Measurements from ENCODE around the gene CLEC4A. TPM values are rescaled to one million over a fixed set of nuclear protein-coding genes. Genes with fewer than 3 reads are reported as not detected.

The CLEC4A gene
- total and polyA plus RNA-seq, 2 of the 13 experiments (the other 11 are each of a cell fraction or from before 2014, with no cell fraction given): 0.55 TPM; not detected in 1

DNA sequence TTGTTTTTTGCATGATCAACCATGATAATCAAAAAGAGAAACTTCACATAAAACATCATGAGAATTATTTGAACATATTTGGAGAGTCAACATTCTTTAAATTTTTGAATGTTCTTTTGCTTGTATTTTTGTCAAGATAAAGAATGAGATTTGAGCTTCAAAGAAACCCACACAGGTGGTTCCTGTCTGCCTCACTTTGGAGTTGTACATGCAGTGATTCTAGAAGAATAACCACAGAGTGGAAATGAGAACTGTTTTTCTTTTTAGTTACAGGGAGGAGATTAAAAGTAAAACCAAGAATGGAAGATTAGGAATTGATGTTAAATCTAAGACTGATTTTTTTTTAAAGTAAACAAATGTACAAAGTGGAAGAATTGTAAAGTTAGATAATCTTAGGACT, 31.1 kb downstream of the CLEC4A start (continued):
- no peak for TF ChIP-seq ETS1 (CRISPR knock-in tag; IDR thresholded peaks at IDR 0.05)

DNA sequence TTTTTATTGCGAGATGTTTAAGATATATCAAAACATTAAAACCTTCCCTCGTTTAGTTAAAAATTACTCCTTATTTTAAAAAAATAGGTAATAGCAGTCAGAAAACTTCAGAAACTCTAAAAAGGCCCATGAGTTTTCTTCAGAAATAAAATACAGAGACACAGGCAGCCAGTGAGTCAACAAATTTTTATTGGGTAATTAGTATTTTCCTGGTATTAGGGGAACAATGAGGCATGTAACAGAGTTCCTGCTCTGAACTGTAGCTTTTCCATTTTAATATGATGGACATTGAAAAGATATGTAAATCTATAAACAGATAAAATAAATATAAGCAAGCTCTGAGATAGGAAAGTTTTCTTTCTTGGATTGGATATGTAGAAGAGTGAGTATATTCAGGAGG, 33.0 kb downstream of the CLEC4A start:
- no peak overlapping the region for H3K9ac ChIP-seq (ENCODE audit: insufficient read depth, low read depth, low read length)
- no peak for DNase-seq (ENCODE audit: low spot score)
- H3K79me2 ChIP-seq (ENCODE audit: insufficient read depth, low read length): no peaks in the 10 kb centered on the region
- no peaks in the 10 kb centered on the region for H4K20me1 ChIP-seq (ENCODE audit: insufficient read depth, low read length)
- POLR2A ChIA-PET: no interaction called here
- H3K27me3 ChIP-seq (ENCODE audit: control insufficient read depth in 1 of 2, insufficient read depth in 2 of 2, low read length in 2 of 2): no peaks in the 10 kb centered on the region; a peak in 1 of 5 replicates
- BruUV-seq (replicated peaks): no TSS peak
- intact Hi-C loops (cut with micrococcal nuclease; ENCODE audit: unreplicated experiment) (no loop called here), in situ Hi-C loops (cut with HindIII; ENCODE audit: extremely low pct_ligation_motif_present, low pct_unique_long_range_greater_than_20kb) (no loop called here)
- TF ChIP-seq GFI1 (CRISPR knock-in tag; IDR thresholded peaks at IDR 0.05; ENCODE audit: borderline replicate concordance): no peak
- TF ChIP-seq THYN1 (CRISPR knock-in tag; IDR thresholded peaks at IDR 0.05; ENCODE audit: borderline replicate concordance, low read depth): no peak
- no peak for TF ChIP-seq ATF7-NPFF (CRISPR knock-in tag; IDR thresholded peaks at IDR 0.05; ENCODE audit: low read depth)
- TF ChIP-seq TFDP2 (CRISPR knock-in tag; IDR thresholded peaks at IDR 0.05): no peak
- no peak for TF ChIP-seq GLI4 (CRISPR knock-in tag; IDR thresholded peaks at IDR 0.05; ENCODE audit: borderline replicate concordance)
- no peak for TF ChIP-seq SMARCE1 (IDR thresholded peaks at IDR 0.05; ENCODE audit: borderline replicate concordance)
- no peak for TF ChIP-seq ZNF431 (CRISPR knock-in tag; IDR thresholded peaks at IDR 0.05; ENCODE audit: borderline replicate concordance, low read depth)
- no peak for TF ChIP-seq DBP (CRISPR knock-in tag; IDR thresholded peaks at IDR 0.05; ENCODE audit: not compliant biosample characterization)
- TF ChIP-seq ZFP62 (CRISPR knock-in tag; IDR thresholded peaks at IDR 0.05): no peak
- TF ChIP-seq ATF5 (CRISPR knock-in tag; IDR thresholded peaks at IDR 0.05; ENCODE audit: low read depth): no peak
- TF ChIP-seq SALL1 (CRISPR knock-in tag; IDR thresholded peaks at IDR 0.05): no peak
- TF ChIP-seq, protein P1, sequence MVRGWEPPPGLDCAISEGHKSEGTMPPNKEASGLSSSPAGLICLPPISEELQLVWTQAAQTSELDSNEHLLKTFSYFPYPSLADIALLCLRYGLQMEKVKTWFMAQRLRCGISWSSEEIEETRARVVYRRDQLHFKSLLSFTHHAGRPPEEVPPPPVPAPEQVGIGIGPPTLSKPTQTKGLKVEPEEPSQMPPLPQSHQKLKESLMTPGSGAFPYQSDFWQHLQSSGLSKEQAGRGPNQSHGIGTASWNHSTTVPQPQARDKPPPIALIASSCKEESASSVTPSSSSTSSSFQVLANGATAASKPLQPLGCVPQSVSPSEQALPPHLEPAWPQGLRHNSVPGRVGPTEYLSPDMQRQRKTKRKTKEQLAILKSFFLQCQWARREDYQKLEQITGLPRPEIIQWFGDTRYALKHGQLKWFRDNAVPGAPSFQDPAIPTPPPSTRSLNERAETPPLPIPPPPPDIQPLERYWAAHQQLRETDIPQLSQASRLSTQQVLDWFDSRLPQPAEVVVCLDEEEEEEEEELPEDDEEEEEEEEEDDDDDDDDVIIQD (CRISPR knock-in tag; IDR thresholded peaks at IDR 0.05; ENCODE audit: low read depth): no peak
- no peak for TF ChIP-seq ZNF17 (CRISPR knock-in tag; IDR thresholded peaks at IDR 0.05)
- no peak for TF ChIP-seq ZNF644 (CRISPR knock-in tag; IDR thresholded peaks at IDR 0.05; ENCODE audit: low read depth)
- no peak overlapping the region for H2AFZ ChIP-seq (ENCODE audit: low read length)
- H3K4me3 ChIP-seq (replicated peaks in 1 of 3; ENCODE audit: insufficient read depth in 1 of 3, low read depth in 2 of 3, low read length in 3 of 3): no peak overlapping the region
- H3K27ac ChIP-seq (ENCODE audit: extremely low read length, insufficient read depth, low read length): no peak overlapping the region
- H3K4me2 ChIP-seq (ENCODE audit: low read depth, low read length): no peak overlapping the region
- CTCF ChIA-PET (ENCODE audit: low intra/inter-chr PET ratio, low total read pairs): no interaction called here
- no peaks in the 10 kb centered on the region for H3K9me3 ChIP-seq (ENCODE audit: low read length)
- no peaks in the 10 kb centered on the region for H3K36me3 ChIP-seq (replicated peaks in 1 of 2; ENCODE audit: control insufficient read depth in 1 of 2, insufficient read depth in 2 of 2, low read length in 2 of 2)
- H3K4me1 ChIP-seq (ENCODE audit: insufficient read depth, low read length): no peaks in the 10 kb centered on the region
- 3% methylated on average over 2 of the region's 2 CpGs for WGBS (ENCODE audit: low lambda C conversion rate)
- ATAC-seq: no peak
- FAIRE-seq: no peak
